NCI-H2196 (cell line): ENCODE measurements around the gene PODXL2.
"Not testable (repeated sequence)": the region's sequence is repeated elsewhere in the genome, so short reads cannot be mapped to it uniquely, and the experiment has no call there.

Source experiments
- DNase-seq: peaks from one replicate; lab custom pipeline; 2025; ENCODE audit not compliant: unreplicated experiment; lab: John Stamatoyannopoulos, UW

The PODXL2 gene

DNA sequence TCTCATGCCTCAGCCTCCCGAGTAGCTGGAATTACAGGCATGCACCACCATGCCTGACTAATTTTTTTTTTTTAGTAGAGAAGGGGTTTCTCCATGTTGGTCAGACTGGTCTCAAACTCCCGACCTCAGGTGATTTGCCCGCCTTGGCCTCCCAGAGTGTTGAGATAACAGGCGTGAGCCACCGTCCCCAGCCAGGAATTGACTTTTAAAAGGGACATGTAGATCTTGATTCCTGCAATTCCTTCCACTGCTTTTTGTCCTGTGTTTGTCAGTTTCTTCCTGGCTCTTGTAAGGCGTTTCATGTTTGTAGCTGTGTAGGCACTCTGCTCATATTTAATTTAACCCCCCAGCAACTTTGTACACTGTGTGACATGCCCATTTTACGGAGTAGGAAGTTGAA is 23.4 kb upstream of the PODXL2 start:
- not testable (repeated sequence) for DNase-seq

DNA sequence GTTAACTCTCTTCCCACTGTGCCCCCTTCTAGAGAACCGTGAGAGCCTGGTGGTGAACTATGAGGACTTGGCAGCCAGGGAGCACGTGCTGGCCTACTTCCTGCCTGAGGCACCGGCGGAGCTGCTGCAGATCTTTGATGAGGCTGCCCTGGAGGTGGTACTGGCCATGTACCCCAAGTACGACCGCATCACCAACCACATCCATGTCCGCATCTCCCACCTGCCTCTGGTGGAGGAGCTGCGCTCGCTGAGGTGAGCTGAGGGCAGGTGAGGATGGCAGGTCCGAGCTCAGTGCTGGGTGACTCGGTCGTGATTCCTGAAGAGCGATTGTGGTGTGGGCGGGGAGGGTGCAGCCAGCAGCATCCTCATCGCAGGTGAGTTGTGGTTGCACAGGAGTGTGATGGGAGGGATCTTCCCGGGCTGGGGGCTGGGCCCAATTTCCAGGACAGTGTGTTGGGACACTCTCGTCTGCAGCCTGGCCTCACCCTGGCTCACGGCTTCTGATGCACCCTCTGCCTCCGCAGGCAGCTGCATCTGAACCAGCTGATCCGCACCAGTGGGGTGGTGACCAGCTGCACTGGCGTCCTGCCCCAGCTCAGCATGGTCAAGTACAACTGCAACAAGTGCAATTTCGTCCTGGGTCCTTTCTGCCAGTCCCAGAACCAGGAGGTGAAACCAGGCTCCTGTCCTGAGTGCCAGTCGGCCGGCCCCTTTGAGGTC is 22.7 kb upstream of the PODXL2 start:
- peak; percentile 80 for DNase-seq

DNA sequence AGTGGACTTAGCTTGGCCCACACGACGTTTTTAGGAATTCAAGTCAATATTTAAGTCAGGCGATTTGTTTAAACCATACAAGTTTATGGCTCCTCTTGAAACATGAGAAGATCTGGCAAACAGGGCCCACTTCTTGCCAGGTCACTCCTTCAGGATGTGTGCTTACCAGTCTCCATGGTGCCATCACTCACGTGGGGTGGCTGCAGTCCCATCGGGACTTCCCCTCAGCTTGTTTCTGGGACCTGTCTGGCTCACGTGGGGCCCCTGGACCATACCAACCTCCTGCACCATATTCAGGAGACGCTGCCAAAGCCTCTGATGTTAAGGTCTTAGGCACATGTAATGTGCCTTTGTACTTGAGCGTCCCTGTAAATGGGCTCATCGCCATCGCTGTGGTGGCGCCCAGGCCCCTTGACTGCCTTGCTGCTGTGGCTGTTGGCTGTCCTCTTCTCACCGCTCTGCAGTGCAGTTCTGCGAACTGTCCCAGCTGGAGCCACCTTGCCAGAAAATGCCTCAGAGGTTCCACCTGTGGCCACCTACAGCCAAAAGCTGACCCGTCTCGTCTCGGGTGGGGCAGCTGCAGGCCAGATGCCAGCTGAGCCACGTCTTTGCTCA is 21.9 kb upstream of the PODXL2 start:
- DNase-seq = peak; percentile 96

GRCh38 chr3:127607675-127608361 is 21.2 kb upstream of the PODXL2 start:
- DNase-seq = no peak

GRCh38 chr3:127608362-127608718 is 20.6 kb upstream of the PODXL2 start:
- DNase-seq = no peak

DNA sequence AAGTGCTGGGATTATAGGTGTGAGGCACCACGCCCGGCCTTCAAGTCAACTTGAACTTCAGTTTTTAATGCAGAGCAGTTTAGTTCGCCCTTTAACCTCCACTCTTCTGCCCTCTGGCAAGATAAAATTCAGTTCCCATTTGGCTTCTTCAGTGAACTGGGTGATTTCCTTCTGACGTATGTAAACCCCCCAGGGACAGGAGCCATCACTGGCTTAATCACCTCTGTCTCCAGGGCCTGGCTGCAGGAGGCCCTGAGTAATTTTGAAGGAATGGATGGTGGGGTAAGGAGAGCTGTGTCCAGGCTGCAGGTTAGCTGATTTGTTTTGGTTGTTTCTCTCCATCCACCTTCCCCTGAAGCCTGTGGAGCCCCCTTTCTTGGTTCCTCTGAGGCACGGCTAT is 18.9 kb upstream of the PODXL2 start:
- DNase-seq = no peak

DNA sequence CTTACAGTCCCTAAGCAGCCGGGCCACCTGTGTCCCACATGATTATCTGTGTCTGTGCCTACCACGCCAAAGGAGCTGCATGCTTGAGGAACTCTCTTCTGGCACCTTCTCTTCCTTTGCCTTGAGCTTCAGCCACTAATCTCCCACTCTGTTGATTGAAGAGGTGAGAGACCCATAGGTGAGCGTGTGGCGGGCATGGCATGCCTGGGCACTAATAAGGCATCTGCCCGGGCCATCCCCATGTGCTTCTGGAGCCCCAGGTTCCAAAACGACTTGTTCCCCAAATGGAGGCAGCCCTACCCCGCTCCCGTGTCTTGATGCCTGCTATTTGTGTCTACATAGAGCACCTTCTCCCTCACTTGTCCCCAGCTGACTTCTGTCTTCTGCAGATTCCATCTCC is 17.7 kb upstream of the PODXL2 start:
- DNase-seq = no peak

GRCh38 chr3:127612966-127613365 is 16.0 kb upstream of the PODXL2 start:
- peak; percentile 77 for DNase-seq

GRCh38 chr3:127613406-127613805 is 15.6 kb upstream of the PODXL2 start:
- peak; percentile 62 for DNase-seq

- DNase-seq = no peak
Observed at GRCh38 chr3:127614928-127615589, 13.9 kb upstream of the PODXL2 start.

DNA sequence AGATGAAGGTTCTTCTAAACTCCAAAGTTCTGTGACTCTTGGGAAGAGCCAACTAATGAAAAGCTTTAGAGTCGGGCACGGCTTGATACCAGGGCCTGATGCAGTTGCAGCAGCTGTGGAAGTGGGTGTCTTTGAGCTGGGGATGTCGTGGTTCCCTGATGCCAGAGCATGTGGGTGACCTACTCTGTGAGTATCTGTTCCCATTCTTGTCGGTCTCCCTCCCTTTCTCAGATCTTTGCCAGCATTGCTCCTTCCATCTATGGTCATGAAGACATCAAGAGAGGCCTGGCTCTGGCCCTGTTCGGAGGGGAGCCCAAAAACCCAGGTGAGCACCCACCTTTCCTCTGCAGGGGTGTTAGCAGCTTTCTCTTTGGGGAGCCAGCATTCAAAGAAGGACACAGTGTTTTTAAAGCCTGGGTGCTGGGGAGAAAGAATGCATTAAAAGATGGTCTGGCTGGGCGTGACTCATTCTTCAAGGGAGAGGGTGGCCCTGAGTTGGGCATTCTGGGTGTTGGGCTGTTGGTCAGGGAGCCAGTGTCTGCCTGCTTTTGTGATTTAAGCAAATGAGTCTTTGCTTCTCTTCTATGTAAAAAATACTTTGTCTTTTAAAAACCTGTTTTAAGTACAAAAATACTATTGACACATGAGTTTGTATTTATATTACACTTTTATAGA is 13.2 kb upstream of the PODXL2 start:
- no peak for DNase-seq

- no peak for DNase-seq
Observed at GRCh38 chr3:127616836-127617605, 12.0 kb upstream of the PODXL2 start.

GRCh38 chr3:127618891-127619290 is 10.1 kb upstream of the PODXL2 start:
- no peak for DNase-seq

DNA sequence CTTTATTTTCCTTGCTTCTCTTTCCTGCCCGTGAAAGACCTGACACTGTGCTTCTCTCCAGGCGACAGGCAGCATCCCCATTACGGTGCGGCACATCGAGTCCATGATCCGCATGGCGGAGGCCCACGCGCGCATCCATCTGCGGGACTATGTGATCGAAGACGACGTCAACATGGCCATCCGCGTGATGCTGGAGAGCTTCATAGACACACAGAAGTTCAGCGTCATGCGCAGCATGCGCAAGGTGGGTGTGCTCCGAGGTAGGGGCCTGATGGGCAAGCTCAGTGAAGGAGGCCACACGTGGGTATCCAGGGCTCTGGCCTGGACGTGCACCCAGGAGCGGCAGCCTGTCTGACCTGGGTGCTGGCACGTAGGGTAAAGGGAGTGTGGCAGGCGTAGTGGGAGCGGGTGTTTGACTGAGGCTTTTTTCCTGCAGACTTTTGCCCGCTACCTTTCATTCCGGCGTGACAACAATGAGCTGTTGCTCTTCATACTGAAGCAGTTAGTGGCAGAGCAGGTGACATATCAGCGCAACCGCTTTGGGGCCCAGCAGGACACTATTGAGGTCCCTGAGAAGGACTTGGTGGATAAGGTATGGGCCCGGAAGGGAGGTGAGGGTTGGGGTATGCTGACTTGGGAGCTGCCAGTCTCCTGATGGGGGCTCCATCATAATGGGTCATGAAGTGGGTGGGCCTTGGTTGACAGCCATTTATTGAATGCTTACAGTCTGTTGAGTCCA is 8.2 kb upstream of the PODXL2 start:
- no peak for DNase-seq

DNA sequence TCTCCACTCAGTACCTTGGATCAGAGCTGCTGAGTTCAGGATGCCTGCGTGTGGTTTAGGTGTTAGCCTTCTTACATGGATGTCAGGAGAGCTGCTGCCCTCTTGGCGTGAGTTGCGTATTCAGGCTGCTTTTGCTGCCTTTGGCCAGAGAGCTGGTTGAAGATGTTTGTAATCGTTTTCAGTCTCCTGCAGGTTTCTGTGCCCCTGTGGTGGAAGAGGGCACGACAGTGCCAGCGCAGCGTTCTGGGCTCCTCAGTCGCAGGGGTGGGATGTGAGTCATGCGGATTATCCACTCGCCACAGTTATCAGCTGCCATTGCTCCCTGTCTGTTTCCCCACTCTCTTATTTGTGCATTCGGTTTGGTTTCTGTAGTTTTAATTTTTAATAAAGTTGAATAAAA is 7.0 kb upstream of the PODXL2 start:
- no peak for DNase-seq

GRCh38 chr3:127622772-127623576 is 6.0 kb upstream of the PODXL2 start:
- no peak for DNase-seq

DNA sequence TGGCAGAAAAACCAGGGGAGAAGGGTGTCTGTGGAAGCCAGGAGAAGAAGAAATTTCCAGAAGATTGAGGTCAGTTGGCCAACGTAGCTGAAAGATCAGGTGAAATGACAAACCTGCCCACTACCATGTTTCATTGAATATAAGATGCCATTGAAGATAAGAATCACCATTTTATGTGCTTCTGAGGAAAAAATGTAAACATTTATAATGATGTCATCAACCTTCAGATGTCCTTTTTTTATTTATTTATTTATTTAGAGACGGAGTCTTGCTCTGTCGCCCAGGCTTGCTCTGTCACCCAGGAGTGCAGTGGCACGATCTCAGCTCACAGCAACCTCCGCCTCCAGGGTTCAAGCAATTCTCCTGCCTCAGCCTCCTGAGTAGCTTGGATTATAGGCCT is 4.9 kb upstream of the PODXL2 start:
- DNase-seq = no peak

- DNase-seq = no peak
Observed at GRCh38 chr3:127625821-127626220, 3.2 kb upstream of the PODXL2 start.

GRCh38 chr3:127628426-127628787 is 578 bp upstream of the PODXL2 start:
- DNase-seq = no peak
